ENCODE data around the gene HES5. TPM values are rescaled to one million over a fixed set of nuclear protein-coding genes. Genes with fewer than 3 reads are reported as not detected.

Gene HES5
- total and polyA plus RNA-seq, 2 of the 13 experiments (the other 11 are each of a cell fraction or from before 2014, with no cell fraction given) = not detected

GRCh38 chr1:2555634-2556276 lies 25.7 kb upstream of the HES5 start (continued):
- 0 out of 2 replicates have a peak, but pooled peaks have one; percentile 10 for TF ChIP-seq HMGXB3 (CRISPR knock-in tag; IDR thresholded peaks at IDR 0.05; ENCODE audit: borderline replicate concordance)
- TF ChIP-seq ZNF687 (CRISPR knock-in tag; IDR thresholded peaks at IDR 0.05) = peak; percentile 94
- 0 out of 2 replicates have a peak, but pooled peaks have one; percentile 50 for TF ChIP-seq ZNF746 (CRISPR knock-in tag; IDR thresholded peaks at IDR 0.05)
- TF ChIP-seq MTERF4 (CRISPR knock-in tag; IDR thresholded peaks at IDR 0.05) = peak; percentile 76; the same call in 1 of the 2 replicates
- peak; percentile 75; the same call in 1 of the 2 replicates for TF ChIP-seq ZBTB20 (CRISPR knock-in tag; IDR thresholded peaks at IDR 0.05; ENCODE audit: borderline replicate concordance, low read depth)
- TF ChIP-seq ZNF580 (CRISPR knock-in tag; IDR thresholded peaks at IDR 0.05; ENCODE audit: borderline replicate concordance, low read depth) = peak; percentile 23; the same call in 1 of the 2 replicates
- TF ChIP-seq ZNF18 (CRISPR knock-in tag; IDR thresholded peaks at IDR 0.05; ENCODE audit: insufficient replicate concordance) = peak; percentile 73
- peak; percentile 46; the same call in 1 of the 2 replicates for TF ChIP-seq DMAP1 (CRISPR knock-in tag; IDR thresholded peaks at IDR 0.05)
- TF ChIP-seq ARID2 (CRISPR knock-in tag; IDR thresholded peaks at IDR 0.05; ENCODE audit: borderline replicate concordance) = 0 out of 2 replicates have a peak, but pooled peaks have one; percentile 28
- peak; percentile 63 for TF ChIP-seq ZNF770 (CRISPR knock-in tag; IDR thresholded peaks at IDR 0.05)
- TF ChIP-seq SMAD1 (CRISPR knock-in tag; IDR thresholded peaks at IDR 0.05; ENCODE audit: borderline replicate concordance, low read depth) = no peak
- TF ChIP-seq JUNB (CRISPR knock-in tag; IDR thresholded peaks at IDR 0.05; ENCODE audit: borderline replicate concordance) = no peak
- peak; percentile 91; the same call in 1 of the 2 replicates for TF ChIP-seq CENPT (CRISPR knock-in tag; IDR thresholded peaks at IDR 0.05; ENCODE audit: low read depth)

Measured in HepG2 (cell line).